Ovary (tissue), 3 donors: ENCODE measurements around the gene SH3BGR.

Source experiments
- EP300 ChIP-seq: sonication (generic); formaldehyde crosslinking; IDR thresholded peaks from one replicate; pipeline ENCODE4 v1.6.1; 2017; ENCODE audit warnings: antibody characterized with exemption
- POLR2A ChIP-seq: fragments of 450-650 bp; IDR thresholded peaks from one replicate; pipeline ENCODE4 v1.6.1; 2017; ENCODE audit warnings: antibody characterized with exemption, mild to moderate bottlenecking, moderate library complexity
- TF ChIP-seq, protein P1 (sequence below), 3 donors: fragments of 450-650 bp in 2 of 3; fragments of 200-600 bp in 1 of 3; IDR thresholded peaks; one replicate each; pipeline versions ENCODE4 v1.5.1 to v1.8.0; 2016 to 2022; ENCODE audit warnings: antibody characterized with exemption in 3 of 3, mild to moderate bottlenecking in 1 of 3
- donor health status: DM: no; HTN: no; CAD: no.

DNA sequence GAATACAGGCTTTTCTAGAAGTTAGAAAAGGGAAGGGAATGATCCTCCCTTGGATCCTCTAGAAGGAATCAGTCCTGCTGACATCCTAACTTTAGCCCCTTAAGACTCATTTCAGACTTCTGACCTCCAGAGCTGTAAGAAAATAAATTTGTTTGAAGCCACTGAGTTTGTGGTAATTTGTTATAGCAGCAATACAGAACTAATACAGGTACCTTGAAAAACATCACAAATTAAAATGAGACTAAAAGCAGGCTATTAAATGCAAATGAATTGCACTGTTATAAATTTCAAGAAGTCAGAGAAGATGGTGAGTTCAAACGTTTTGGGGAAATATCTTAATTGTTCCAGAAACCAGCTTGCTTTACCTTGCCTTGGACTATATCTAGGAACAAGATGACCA, 12.5 kb upstream of the SH3BGR start:
- TF ChIP-seq, protein P1, sequence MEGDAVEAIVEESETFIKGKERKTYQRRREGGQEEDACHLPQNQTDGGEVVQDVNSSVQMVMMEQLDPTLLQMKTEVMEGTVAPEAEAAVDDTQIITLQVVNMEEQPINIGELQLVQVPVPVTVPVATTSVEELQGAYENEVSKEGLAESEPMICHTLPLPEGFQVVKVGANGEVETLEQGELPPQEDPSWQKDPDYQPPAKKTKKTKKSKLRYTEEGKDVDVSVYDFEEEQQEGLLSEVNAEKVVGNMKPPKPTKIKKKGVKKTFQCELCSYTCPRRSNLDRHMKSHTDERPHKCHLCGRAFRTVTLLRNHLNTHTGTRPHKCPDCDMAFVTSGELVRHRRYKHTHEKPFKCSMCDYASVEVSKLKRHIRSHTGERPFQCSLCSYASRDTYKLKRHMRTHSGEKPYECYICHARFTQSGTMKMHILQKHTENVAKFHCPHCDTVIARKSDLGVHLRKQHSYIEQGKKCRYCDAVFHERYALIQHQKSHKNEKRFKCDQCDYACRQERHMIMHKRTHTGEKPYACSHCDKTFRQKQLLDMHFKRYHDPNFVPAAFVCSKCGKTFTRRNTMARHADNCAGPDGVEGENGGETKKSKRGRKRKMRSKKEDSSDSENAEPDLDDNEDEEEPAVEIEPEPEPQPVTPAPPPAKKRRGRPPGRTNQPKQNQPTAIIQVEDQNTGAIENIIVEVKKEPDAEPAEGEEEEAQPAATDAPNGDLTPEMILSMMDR (IDR thresholded peaks at IDR 0.05): no peak
- TF ChIP-seq POLR2A (no peak), EP300 (no peak)
